Measurements from ENCODE around the gene USP6. TPM values are rescaled to one million over a fixed set of nuclear protein-coding genes. Genes with fewer than 3 reads are reported as not detected.

USP6 gene
- total RNA-seq, 1 experiment from 2014 or later, result 0.20 TPM

GRCh38 chr17:5097101-5097834 lies 18.6 kb upstream of the USP6 start (continued):
- TF ChIP-seq NR2C2 (CRISPR knock-in tag; IDR thresholded peaks at IDR 0.05) (peak; percentile 89), ZNF263 (CRISPR knock-in tag; IDR thresholded peaks at IDR 0.05; ENCODE audit: low read depth) (peak; percentile 76; the same call in 1 of the 2 replicates), NR1H2 (CRISPR knock-in tag; IDR thresholded peaks at IDR 0.05) (peak; percentile 97), GABPB1 (CRISPR knock-in tag; IDR thresholded peaks at IDR 0.05) (no peak), CDX4 (CRISPR knock-in tag; IDR thresholded peaks at IDR 0.05; ENCODE audit: borderline replicate concordance) (no peak), ERG (CRISPR knock-in tag; IDR thresholded peaks at IDR 0.05) (no peak), NR3C1 (CRISPR knock-in tag; conservative IDR thresholded peaks at IDR 0.05; ENCODE audit: low read depth) (no peak; the same call in 1 of the 2 replicates), NFATC4 (CRISPR knock-in tag; IDR thresholded peaks at IDR 0.05) (no peak), GRHL2 (CRISPR knock-in tag; IDR thresholded peaks at IDR 0.05; ENCODE audit: insufficient replicate concordance, severe bottlenecking) (no peak), FOXK1 (CRISPR knock-in tag; IDR thresholded peaks at IDR 0.05) (peak; percentile 95), ZNF671 (CRISPR knock-in tag; IDR thresholded peaks at IDR 0.05) (no peak), ATF1 (CRISPR knock-in tag; IDR thresholded peaks at IDR 0.05) (no peak; the same call in 1 of the 2 replicates), USF2 (CRISPR knock-in tag; IDR thresholded peaks at IDR 0.05) (peak; percentile 52), ETV6 (CRISPR knock-in tag; IDR thresholded peaks at IDR 0.05) (peak; percentile 94), ZNF138 (CRISPR knock-in tag; conservative IDR thresholded peaks at IDR 0.05) (peak; percentile 95), FOXP1 (CRISPR knock-in tag; IDR thresholded peaks at IDR 0.05; ENCODE audit: borderline replicate concordance) (peak; percentile 99), TCF7 (CRISPR knock-in tag; IDR thresholded peaks at IDR 0.05; ENCODE audit: low read depth) (peak; percentile 97), OVOL2 (CRISPR knock-in tag; IDR thresholded peaks at IDR 0.05; ENCODE audit: borderline replicate concordance) (no peak), SP1 (CRISPR knock-in tag; conservative IDR thresholded peaks at IDR 0.05) (peak; percentile 72; the same call in 1 of the 2 replicates)
- TF ChIP-seq, protein P1, sequence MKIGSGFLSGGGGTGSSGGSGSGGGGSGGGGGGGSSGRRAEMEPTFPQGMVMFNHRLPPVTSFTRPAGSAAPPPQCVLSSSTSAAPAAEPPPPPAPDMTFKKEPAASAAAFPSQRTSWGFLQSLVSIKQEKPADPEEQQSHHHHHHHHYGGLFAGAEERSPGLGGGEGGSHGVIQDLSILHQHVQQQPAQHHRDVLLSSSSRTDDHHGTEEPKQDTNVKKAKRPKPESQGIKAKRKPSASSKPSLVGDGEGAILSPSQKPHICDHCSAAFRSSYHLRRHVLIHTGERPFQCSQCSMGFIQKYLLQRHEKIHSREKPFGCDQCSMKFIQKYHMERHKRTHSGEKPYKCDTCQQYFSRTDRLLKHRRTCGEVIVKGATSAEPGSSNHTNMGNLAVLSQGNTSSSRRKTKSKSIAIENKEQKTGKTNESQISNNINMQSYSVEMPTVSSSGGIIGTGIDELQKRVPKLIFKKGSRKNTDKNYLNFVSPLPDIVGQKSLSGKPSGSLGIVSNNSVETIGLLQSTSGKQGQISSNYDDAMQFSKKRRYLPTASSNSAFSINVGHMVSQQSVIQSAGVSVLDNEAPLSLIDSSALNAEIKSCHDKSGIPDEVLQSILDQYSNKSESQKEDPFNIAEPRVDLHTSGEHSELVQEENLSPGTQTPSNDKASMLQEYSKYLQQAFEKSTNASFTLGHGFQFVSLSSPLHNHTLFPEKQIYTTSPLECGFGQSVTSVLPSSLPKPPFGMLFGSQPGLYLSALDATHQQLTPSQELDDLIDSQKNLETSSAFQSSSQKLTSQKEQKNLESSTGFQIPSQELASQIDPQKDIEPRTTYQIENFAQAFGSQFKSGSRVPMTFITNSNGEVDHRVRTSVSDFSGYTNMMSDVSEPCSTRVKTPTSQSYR (CRISPR knock-in tag; IDR thresholded peaks at IDR 0.05), result peak; percentile 97
- TF ChIP-seq, protein P2, sequence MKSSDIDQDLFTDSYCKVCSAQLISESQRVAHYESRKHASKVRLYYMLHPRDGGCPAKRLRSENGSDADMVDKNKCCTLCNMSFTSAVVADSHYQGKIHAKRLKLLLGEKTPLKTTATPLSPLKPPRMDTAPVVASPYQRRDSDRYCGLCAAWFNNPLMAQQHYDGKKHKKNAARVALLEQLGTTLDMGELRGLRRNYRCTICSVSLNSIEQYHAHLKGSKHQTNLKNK (CRISPR knock-in tag; IDR thresholded peaks at IDR 0.05), result no peak
- TF ChIP-seq, protein P3, sequence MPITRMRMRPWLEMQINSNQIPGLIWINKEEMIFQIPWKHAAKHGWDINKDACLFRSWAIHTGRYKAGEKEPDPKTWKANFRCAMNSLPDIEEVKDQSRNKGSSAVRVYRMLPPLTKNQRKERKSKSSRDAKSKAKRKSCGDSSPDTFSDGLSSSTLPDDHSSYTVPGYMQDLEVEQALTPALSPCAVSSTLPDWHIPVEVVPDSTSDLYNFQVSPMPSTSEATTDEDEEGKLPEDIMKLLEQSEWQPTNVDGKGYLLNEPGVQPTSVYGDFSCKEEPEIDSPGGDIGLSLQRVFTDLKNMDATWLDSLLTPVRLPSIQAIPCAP (CRISPR knock-in tag; IDR thresholded peaks at IDR 0.05), result peak; percentile 96
- TF ChIP-seq, protein P4, sequence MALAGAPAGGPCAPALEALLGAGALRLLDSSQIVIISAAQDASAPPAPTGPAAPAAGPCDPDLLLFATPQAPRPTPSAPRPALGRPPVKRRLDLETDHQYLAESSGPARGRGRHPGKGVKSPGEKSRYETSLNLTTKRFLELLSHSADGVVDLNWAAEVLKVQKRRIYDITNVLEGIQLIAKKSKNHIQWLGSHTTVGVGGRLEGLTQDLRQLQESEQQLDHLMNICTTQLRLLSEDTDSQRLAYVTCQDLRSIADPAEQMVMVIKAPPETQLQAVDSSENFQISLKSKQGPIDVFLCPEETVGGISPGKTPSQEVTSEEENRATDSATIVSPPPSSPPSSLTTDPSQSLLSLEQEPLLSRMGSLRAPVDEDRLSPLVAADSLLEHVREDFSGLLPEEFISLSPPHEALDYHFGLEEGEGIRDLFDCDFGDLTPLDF (CRISPR knock-in tag; IDR thresholded peaks at IDR 0.05), result peak; percentile 98
- TF ChIP-seq, protein P5, sequence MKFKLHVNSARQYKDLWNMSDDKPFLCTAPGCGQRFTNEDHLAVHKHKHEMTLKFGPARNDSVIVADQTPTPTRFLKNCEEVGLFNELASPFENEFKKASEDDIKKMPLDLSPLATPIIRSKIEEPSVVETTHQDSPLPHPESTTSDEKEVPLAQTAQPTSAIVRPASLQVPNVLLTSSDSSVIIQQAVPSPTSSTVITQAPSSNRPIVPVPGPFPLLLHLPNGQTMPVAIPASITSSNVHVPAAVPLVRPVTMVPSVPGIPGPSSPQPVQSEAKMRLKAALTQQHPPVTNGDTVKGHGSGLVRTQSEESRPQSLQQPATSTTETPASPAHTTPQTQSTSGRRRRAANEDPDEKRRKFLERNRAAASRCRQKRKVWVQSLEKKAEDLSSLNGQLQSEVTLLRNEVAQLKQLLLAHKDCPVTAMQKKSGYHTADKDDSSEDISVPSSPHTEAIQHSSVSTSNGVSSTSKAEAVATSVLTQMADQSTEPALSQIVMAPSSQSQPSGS (CRISPR knock-in tag; IDR thresholded peaks at IDR 0.05; ENCODE audit: borderline replicate concordance, low read depth), result peak; percentile 97
- TF ChIP-seq, protein P6, sequence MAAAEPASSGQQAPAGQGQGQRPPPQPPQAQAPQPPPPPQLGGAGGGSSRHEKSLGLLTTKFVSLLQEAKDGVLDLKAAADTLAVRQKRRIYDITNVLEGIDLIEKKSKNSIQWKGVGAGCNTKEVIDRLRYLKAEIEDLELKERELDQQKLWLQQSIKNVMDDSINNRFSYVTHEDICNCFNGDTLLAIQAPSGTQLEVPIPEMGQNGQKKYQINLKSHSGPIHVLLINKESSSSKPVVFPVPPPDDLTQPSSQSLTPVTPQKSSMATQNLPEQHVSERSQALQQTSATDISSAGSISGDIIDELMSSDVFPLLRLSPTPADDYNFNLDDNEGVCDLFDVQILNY (CRISPR knock-in tag; IDR thresholded peaks at IDR 0.05), result peak; percentile 75
- TF ChIP-seq, protein P7, sequence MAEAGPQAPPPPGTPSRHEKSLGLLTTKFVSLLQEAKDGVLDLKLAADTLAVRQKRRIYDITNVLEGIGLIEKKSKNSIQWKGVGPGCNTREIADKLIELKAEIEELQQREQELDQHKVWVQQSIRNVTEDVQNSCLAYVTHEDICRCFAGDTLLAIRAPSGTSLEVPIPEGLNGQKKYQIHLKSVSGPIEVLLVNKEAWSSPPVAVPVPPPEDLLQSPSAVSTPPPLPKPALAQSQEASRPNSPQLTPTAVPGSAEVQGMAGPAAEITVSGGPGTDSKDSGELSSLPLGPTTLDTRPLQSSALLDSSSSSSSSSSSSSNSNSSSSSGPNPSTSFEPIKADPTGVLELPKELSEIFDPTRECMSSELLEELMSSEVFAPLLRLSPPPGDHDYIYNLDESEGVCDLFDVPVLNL (CRISPR knock-in tag; IDR thresholded peaks at IDR 0.05; ENCODE audit: borderline replicate concordance, low read depth), result peak; percentile 97

Measured in WTC11 (cell line).